ENCODE results near the gene WDFY2. TPM values are rescaled to one million over a fixed set of nuclear protein-coding genes. Genes with fewer than 3 reads are reported as not detected.
"Not testable (repeated sequence)": the region's sequence is repeated elsewhere in the genome, so short reads cannot be mapped to it uniquely, and the experiment has no call there.

Gene WDFY2
- total and polyA plus RNA-seq, 7 experiments from 2014 or later: 3.2 to 44.3 (median 18.6) TPM

DNA sequence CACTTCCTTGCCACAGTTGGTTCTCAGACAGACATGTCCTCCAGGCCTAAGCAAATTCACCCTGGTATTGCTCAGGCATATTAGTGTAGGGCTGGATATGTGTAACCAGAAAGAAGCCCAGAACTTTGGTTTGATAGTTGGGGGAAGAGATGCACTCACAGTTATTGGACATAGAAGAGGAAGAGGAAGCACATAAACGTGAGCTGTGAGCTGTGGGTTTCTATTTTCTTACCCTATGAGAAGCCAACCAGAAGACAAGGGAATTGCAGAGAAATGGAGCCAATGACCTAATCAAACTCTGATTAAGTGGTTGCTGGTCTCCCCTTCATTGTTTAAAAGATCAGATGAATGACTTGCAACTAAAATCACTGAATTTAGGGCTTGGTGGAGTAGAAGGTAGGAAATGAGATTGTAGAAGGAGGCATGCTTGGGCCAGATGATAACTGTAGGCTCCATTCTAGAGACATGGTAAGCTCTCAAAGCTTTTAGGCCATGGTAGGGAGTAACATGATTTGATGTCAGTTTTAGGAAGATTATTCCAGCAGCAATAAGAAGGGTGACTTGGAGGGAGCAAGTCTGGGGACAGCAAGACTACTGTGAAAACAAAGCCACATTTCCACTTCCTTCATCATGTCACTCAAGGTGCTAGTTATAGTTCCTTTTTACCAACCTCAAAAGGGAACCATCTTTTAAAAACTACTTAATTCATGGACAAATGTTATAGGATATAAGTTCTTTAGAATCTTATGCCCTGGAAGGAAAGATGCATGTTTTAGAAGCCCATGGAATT is 24.1 kb upstream of the WDFY2 start:
- no peaks in the 10 kb centered on the region for H3K36me3 ChIP-seq (ENCODE audit: control insufficient read depth in 2 of 3, insufficient read depth in 3 of 3, low read length in 3 of 3)
- no peak overlapping the region for H3K4me3 ChIP-seq (ENCODE audit: low read length)
- CTCF ChIA-PET: no interaction called here
- H3K27me3 Mint-ChIP-seq: peaks cover 0 to 9% (median 4%) of the 10 kb centered on the region in 5 donors
- POLR2A ChIA-PET: no interaction called here
- DNase-seq: no peak
- ATAC-seq: peak; percentile 22
- peaks cover 0 to 9% (median 0%) of the 10 kb centered on the region in 5 donors for H3K36me3 Mint-ChIP-seq
- peak overlapping the region in 1 of 9 donors; percentile 31 for H3K27ac Mint-ChIP-seq
- no peak overlapping the region for H3K27ac ChIP-seq (ENCODE audit: low read depth, low read length)
- no peaks in the 10 kb centered on the region for H3K27me3 ChIP-seq (ENCODE audit: control insufficient read depth in 2 of 2, insufficient read depth in 2 of 2, low read length in 2 of 2)
- peaks cover 0 to 34% (median 5%) of the 10 kb centered on the region in 7 donors for H3K4me1 Mint-ChIP-seq
- H3K4me1 ChIP-seq (ENCODE audit: control insufficient read depth in 2 of 2, insufficient read depth in 2 of 2, low read length in 2 of 2): no peaks in the 10 kb centered on the region
- peaks cover 0 to 18% (median 0%) of the 10 kb centered on the region in 11 donors for H3K9me3 Mint-ChIP-seq
- H3K9me3 ChIP-seq (ENCODE audit: control insufficient read depth in 2 of 3, low read length in 3 of 3): no peaks in the 10 kb centered on the region
- peak overlapping the region in 1 of 10 donors; percentile 1 for H3K4me3 Mint-ChIP-seq
- intact Hi-C loops (cut with micrococcal nuclease): no loop called here

DNA sequence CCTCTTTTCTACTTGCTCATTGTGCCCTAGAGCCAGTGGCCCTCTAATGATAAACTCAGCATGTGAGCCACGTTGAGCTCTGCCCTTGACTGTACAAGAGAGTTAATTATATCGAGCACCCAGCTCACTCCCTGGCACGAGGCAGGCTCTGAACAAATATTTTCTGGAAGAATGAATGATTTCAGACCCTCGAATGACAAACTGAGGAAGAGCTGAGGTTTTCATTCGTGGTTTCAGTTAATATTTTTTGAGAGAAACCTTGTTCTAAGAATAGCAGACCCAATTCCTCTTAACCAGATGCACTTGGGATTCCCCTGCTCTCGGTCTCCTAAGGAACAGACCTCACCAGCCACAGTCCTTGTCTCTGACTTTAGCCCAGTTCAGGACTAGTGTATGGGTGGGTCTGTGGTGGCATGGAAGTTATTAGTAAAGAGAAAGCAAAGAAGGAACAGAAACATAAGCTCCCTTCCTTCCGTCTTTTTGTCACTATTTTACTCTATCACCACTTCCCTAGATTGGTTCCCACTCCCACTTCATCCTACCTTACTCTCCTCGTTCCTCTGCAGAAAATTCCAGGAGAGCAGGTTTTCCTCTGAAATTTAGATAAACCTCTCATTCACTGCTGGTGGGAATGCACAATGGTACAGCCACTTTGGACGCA is 22.1 kb upstream of the WDFY2 start:
- Mint-ChIP-seq H3K4me3 (peak overlapping the region in 1 of 10 donors; percentile 52), H3K27me3 (peaks cover 0 to 2% (median 0%) of the 10 kb centered on the region in 5 donors), H3K36me3 (peaks cover 0 to 9% (median 0%) of the 10 kb centered on the region in 5 donors), H3K4me1 (peaks cover 0 to 34% (median 5%) of the 10 kb centered on the region in 7 donors), H3K27ac (peak overlapping the region in 1 of 9 donors; percentile 14), H3K9me3 (peaks cover 0 to 18% (median 0%) of the 10 kb centered on the region in 11 donors)
- intact Hi-C loops (cut with micrococcal nuclease): no loop called here
- H3K4me3 ChIP-seq (ENCODE audit: low read length): no peak overlapping the region
- POLR2A ChIA-PET: no interaction called here
- no peaks in the 10 kb centered on the region for H3K9me3 ChIP-seq (ENCODE audit: control insufficient read depth in 2 of 3, low read length in 3 of 3)
- no peaks in the 10 kb centered on the region for H3K4me1 ChIP-seq (ENCODE audit: control insufficient read depth in 2 of 2, insufficient read depth in 2 of 2, low read length in 2 of 2)
- ATAC-seq (peak; percentile 66), DNase-seq (no peak)
- no peak overlapping the region for H3K27ac ChIP-seq (ENCODE audit: low read depth, low read length)
- H3K36me3 ChIP-seq (ENCODE audit: control insufficient read depth in 2 of 3, insufficient read depth in 3 of 3, low read length in 3 of 3): no peaks in the 10 kb centered on the region
- CTCF ChIA-PET: no interaction called here
- H3K27me3 ChIP-seq (ENCODE audit: control insufficient read depth in 2 of 2, insufficient read depth in 2 of 2, low read length in 2 of 2): no peaks in the 10 kb centered on the region

DNA sequence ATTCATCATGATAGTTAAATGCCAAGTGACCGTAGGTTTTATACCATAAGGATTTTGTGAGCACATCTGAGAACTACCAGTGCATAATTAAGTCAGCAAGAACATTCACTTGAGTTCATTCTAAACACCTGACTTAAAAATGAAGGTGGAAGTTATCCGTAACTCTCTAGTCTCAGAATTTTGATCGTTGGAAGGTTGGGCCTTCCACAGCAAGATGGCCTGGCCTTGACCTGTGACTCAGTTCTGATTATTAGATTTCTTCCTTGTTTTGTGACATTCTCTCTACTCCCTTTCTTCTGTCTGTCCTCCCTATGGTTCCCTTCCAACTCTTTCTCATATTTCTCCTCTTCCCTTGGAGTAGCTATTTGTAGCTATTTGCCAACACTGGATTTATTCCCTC is 20.0 kb upstream of the WDFY2 start:
- Mint-ChIP-seq H3K9me3 (peaks cover 0 to 25% (median 2%) of the 10 kb centered on the region in 11 donors), H3K27ac (no peak overlapping the region), H3K27me3 (peaks cover 0 to under 1% (median 0%) of the 10 kb centered on the region in 5 donors), H3K4me3 (no peak overlapping the region), H3K4me1 (peaks cover 0 to 34% (median 5%) of the 10 kb centered on the region in 7 donors), H3K36me3 (peaks cover 0 to 7% (median 0%) of the 10 kb centered on the region in 5 donors)
- no peak for ATAC-seq
- Histone ChIP-seq H3K36me3 (ENCODE audit: control insufficient read depth in 2 of 3, insufficient read depth in 3 of 3, low read length in 3 of 3) (no peaks in the 10 kb centered on the region), H3K4me3 (ENCODE audit: low read length) (no peak overlapping the region), H3K27ac (ENCODE audit: low read depth, low read length) (no peak overlapping the region), H3K4me1 (ENCODE audit: control insufficient read depth in 2 of 2, insufficient read depth in 2 of 2, low read length in 2 of 2) (no peaks in the 10 kb centered on the region), H3K9me3 (ENCODE audit: control insufficient read depth in 2 of 3, low read length in 3 of 3) (no peaks in the 10 kb centered on the region), H3K27me3 (ENCODE audit: control insufficient read depth in 2 of 2, insufficient read depth in 2 of 2, low read length in 2 of 2) (no peaks in the 10 kb centered on the region)
- intact Hi-C loops (cut with micrococcal nuclease): no loop called here
- ChIA-PET POLR2A (no interaction called here), CTCF (no interaction called here)
- no peak for DNase-seq

DNA sequence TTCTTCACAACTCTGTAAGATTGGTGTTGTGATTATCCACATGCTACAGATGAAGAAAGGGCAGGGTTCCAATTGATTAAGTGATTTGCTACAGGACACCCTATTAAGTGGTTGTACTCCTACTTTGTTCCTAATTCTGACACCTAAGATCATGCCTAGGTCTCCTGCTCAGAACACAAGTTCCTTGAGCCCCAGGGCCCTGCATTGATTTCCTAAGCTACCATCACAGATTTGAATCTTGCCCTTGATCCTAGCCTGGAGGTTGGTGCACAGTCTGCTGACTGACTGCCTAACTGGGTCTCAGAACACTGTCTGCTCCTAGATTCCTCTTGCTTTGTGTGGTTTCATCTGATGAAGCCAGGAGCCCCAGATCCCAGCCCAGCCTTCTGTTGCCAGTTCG is 19.6 kb upstream of the WDFY2 start:
- Histone ChIP-seq H3K36me3 (ENCODE audit: control insufficient read depth in 2 of 3, insufficient read depth in 3 of 3, low read length in 3 of 3) (no peaks in the 10 kb centered on the region), H3K4me1 (ENCODE audit: control insufficient read depth in 2 of 2, insufficient read depth in 2 of 2, low read length in 2 of 2) (no peaks in the 10 kb centered on the region), H3K27me3 (ENCODE audit: control insufficient read depth in 2 of 2, insufficient read depth in 2 of 2, low read length in 2 of 2) (no peaks in the 10 kb centered on the region), H3K9me3 (ENCODE audit: control insufficient read depth in 2 of 3, low read length in 3 of 3) (no peaks in the 10 kb centered on the region), H3K27ac (ENCODE audit: low read depth, low read length) (no peak overlapping the region), H3K4me3 (ENCODE audit: low read length) (no peak overlapping the region)
- no peak overlapping the region for H3K4me3 Mint-ChIP-seq
- DNase-seq: no peak
- ATAC-seq: no peak
- intact Hi-C loops (cut with micrococcal nuclease): no loop called here
- H3K4me1 Mint-ChIP-seq: peaks cover 0 to 33% (median 5%) of the 10 kb centered on the region in 7 donors
- no peak overlapping the region for H3K27ac Mint-ChIP-seq
- POLR2A ChIA-PET: no interaction called here
- H3K27me3 Mint-ChIP-seq: no peaks in the 10 kb centered on the region
- H3K36me3 Mint-ChIP-seq: peaks cover 0 to 7% (median 0%) of the 10 kb centered on the region in 5 donors
- H3K9me3 Mint-ChIP-seq: peaks cover 0 to 26% (median 4%) of the 10 kb centered on the region in 11 donors
- CTCF ChIA-PET: no interaction called here

DNA sequence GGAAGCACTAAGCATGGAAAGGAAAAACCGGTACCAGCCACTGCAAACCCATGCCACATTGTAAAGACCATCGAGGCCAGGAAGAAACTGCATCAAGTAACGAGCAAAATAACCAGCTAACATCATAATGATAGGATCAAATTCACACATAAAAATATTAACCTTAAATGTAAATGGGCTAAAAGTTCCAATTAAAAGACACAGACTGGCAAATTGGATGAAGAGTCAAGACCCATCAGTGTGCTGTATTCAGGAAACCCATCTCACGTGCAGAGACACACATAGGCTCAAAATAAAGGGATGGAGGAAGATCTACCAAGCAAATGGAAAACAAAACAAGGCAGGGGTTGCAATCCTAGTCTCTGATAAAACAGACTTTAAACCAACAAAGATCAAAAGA is 15.3 kb upstream of the WDFY2 start:
- H3K27ac ChIP-seq (ENCODE audit: low read depth, low read length); POLR2A ChIA-PET; DNase-seq; intact Hi-C loops (cut with micrococcal nuclease); H3K36me3 ChIP-seq (ENCODE audit: control insufficient read depth in 2 of 3, insufficient read depth in 3 of 3, low read length in 3 of 3); H3K27me3 ChIP-seq (ENCODE audit: control insufficient read depth in 2 of 2, insufficient read depth in 2 of 2, low read length in 2 of 2); H3K4me1 Mint-ChIP-seq; H3K27me3 Mint-ChIP-seq; H3K4me1 ChIP-seq (ENCODE audit: control insufficient read depth in 2 of 2, insufficient read depth in 2 of 2, low read length in 2 of 2); H3K9me3 ChIP-seq (ENCODE audit: control insufficient read depth in 2 of 3, low read length in 3 of 3); H3K36me3 Mint-ChIP-seq; ATAC-seq; CTCF ChIA-PET; H3K4me3 Mint-ChIP-seq; H3K27ac Mint-ChIP-seq; H3K4me3 ChIP-seq (ENCODE audit: low read length): not testable (repeated sequence)
- peaks cover 0 to 16% (median 4%) of the 10 kb centered on the region in 11 donors for H3K9me3 Mint-ChIP-seq

DNA sequence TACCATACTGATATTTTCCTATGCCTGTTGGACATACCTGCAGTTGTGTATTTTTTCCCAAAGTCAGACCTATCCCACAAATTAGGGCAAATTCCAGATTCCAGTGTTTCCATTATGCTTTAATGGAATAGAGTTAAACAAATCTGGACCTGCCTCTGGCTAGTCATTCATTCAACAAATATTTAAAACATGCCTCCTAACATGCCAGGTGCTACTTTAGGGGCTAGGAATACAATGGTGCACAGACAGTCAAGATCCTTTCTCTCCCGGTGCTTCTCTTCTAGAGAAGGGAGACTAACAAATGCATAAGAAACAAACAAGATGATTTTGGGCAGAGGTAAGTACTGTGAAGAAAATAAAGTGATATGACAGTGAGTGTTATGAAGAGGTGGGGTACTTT is 7.5 kb upstream of the WDFY2 start:
- H3K36me3 Mint-ChIP-seq: peaks cover 0 to 6% (median 2%) of the 10 kb centered on the region in 5 donors
- CTCF ChIA-PET: no interaction called here
- peaks cover 0 to 4% (median 0%) of the 10 kb centered on the region in 11 donors for H3K9me3 Mint-ChIP-seq
- no peak overlapping the region for H3K4me3 Mint-ChIP-seq
- Histone ChIP-seq H3K27me3 (ENCODE audit: control insufficient read depth in 2 of 2, insufficient read depth in 2 of 2, low read length in 2 of 2) (no peaks in the 10 kb centered on the region), H3K4me1 (ENCODE audit: control insufficient read depth in 2 of 2, insufficient read depth in 2 of 2, low read length in 2 of 2) (no peaks in the 10 kb centered on the region), H3K9me3 (ENCODE audit: control insufficient read depth in 2 of 3, low read length in 3 of 3) (no peaks in the 10 kb centered on the region), H3K27ac (ENCODE audit: low read depth, low read length) (no peak overlapping the region), H3K36me3 (ENCODE audit: control insufficient read depth in 2 of 3, insufficient read depth in 3 of 3, low read length in 3 of 3) (no peaks in the 10 kb centered on the region), H3K4me3 (ENCODE audit: low read length) (no peak overlapping the region)
- H3K27ac Mint-ChIP-seq: no peak overlapping the region
- ATAC-seq (no peak), DNase-seq (no peak)
- peaks cover 0 to 15% (median 0%) of the 10 kb centered on the region in 5 donors for H3K27me3 Mint-ChIP-seq
- POLR2A ChIA-PET: interaction anchor here (2.5 kb wide), 1 partner anchor 123 kb away, joined by 11 read pairs; the partner anchor contains the start of gene INTS6
- peaks cover 0 to 6% (median 0%) of the 10 kb centered on the region in 7 donors for H3K4me1 Mint-ChIP-seq
- intact Hi-C loops (cut with micrococcal nuclease): no loop called here
